Activated T-cell treated with anti-CD3 and anti-CD28 coated beads, Interleukin-2, amount 50 U/mL, for 4 hours (primary cell): ENCODE measurements around the gene CLDN9. TPM values are rescaled to one million over a fixed set of nuclear protein-coding genes. Genes with fewer than 3 reads are reported as not detected.
A peak's percentile ranks its signal among the peaks of the same experiment; 100 is the strongest.

ENCODE experiments used
- ATAC-seq, 2 donors: fragments of 200-7000 bp; cut with Tn5 transposase; one replicate each; pipeline ENCODE4 v1.10.0; 2021
- DNase-seq: peaks from one replicate; pipeline ENCODE4 v3.0.0-alpha.2; 2020
- H3K27me3 Mint-ChIP-seq: one replicate; pipeline ENCODE4 v1.8.0; 2021; ENCODE audit warnings: low read depth, mixed read lengths
- H3K36me3 Mint-ChIP-seq: one replicate; pipeline ENCODE4 v1.8.0; 2022; ENCODE audit warnings: mixed read lengths; ENCODE audit not compliant: insufficient read depth
- H3K4me1 Mint-ChIP-seq: one replicate; pipeline ENCODE4 v1.8.0; 2021; ENCODE audit warnings: low read depth, mixed read lengths
- H3K4me3 Mint-ChIP-seq: one replicate; pipeline ENCODE4 v1.8.0; 2021; ENCODE audit warnings: mild to moderate bottlenecking, moderate library complexity, mixed read lengths
- H3K9me3 Mint-ChIP-seq: one replicate; pipeline ENCODE4 v1.8.0; 2021; ENCODE audit warnings: mixed read lengths
- total RNA-seq, 3 donors: library from RNA; stranded (reverse); gene quantifications; one replicate each; pipeline ENCODE4 v1.2.1, GENCODE V29; 2021

Gene CLDN9
- total RNA-seq, 3 donors from 2014 or later: not detected

DNA sequence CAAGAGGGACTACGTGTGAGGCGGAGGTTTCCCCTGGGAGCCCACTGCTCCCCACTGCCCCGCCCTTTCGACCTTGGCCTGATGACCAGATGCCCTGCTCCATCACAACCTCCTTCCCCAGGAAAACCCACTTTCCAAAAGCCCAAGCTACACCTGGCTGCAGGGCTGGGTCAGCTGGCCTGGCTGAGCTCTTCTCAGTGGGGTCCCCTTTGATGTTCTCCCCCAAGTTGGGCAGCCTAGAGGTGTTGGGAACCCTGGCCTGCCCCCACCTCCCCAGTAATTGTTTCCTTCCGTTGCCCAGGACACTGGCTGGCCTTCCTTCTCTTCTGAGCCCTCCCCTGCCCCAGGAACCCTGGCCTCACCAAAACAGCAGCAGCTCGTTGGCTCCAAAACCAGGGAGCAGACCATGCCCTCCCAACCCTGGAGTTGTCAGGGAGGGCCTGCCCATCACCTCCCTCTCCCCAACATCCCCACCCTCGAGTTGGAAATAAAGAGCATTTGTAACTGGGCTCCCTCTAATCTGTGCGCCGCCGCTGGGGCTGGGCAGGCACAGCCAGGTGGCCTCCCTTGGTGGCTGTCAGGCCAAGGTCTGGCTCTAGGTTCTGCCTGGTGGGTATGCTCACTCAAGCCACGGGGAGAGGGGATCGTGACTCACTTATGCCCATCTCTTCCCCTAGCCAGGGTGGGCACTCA lies 1.4 kb downstream of the CLDN9 start:
- Mint-ChIP-seq H3K36me3 (no peaks in the 10 kb centered on the region), H3K4me3 (no peak overlapping the region), H3K9me3 (no peaks in the 10 kb centered on the region), H3K27me3 (peaks cover 7% of the 10 kb centered on the region), H3K4me1 (peaks cover 10% of the 10 kb centered on the region)
- ATAC-seq (no peak), DNase-seq (no peak)

DNA sequence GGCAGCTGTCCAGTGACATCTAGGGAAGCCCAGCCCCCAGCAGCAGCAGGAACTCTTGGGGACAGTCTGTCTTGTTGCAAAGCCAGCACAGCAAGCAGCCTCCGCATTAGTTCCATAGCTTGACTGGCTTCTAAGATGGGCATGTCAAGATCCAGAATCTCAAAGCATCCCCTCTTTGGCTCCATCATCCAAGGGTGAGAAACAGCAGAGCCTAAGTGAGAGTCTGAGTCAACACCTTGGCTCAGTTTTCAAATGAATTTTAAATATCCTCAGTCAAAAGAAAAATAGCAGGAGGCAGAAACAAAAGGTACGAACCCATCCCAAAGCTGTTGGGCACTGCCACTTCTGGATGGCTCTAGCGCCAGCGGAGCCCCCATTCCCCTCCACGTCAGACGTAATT lies 2.2 kb downstream of the CLDN9 start:
- H3K4me3 Mint-ChIP-seq: no peak overlapping the region
- no peaks in the 10 kb centered on the region for H3K9me3 Mint-ChIP-seq
- H3K27me3 Mint-ChIP-seq: peaks cover 8% of the 10 kb centered on the region
- ATAC-seq (no peak), DNase-seq (no peak)
- H3K36me3 Mint-ChIP-seq: no peaks in the 10 kb centered on the region
- peaks cover 16% of the 10 kb centered on the region for H3K4me1 Mint-ChIP-seq

DNA sequence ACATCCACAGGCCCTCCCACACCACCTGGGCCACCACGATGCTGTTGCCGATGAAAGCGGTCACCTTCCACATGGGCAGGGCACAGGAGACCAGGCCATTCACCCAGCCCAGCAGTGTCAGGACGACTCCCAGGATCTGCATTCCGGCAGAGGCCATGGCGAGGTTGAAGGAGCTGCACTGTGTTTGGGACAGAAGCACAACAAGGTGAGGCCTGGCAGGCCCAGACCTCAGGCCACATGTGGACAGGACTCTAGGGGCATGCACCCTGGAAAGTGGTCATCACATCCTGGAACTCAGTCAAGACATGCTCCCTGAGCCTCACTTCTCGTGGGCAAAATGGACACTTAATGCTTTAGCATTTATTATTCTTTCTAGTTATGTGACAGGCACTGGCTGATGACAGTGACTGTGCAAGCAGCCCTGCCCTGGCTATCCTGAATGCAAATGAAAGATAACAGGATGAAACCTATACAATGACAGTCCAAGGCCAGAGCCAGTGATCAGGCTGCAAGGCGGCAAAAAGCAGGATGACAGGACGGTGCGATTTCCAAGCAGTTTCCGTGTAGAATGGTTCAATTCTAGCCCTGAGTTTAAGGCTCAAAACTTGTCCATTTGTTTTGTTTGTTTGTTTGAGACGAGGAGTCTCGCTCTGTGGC lies 3.3 kb downstream of the CLDN9 start:
- no peaks in the 10 kb centered on the region for H3K36me3 Mint-ChIP-seq
- ATAC-seq (no peak), DNase-seq (no peak)
- peaks cover 21% of the 10 kb centered on the region for H3K4me1 Mint-ChIP-seq
- peaks cover 8% of the 10 kb centered on the region for H3K27me3 Mint-ChIP-seq
- no peaks in the 10 kb centered on the region for H3K9me3 Mint-ChIP-seq
- H3K4me3 Mint-ChIP-seq: no peak overlapping the region

DNA sequence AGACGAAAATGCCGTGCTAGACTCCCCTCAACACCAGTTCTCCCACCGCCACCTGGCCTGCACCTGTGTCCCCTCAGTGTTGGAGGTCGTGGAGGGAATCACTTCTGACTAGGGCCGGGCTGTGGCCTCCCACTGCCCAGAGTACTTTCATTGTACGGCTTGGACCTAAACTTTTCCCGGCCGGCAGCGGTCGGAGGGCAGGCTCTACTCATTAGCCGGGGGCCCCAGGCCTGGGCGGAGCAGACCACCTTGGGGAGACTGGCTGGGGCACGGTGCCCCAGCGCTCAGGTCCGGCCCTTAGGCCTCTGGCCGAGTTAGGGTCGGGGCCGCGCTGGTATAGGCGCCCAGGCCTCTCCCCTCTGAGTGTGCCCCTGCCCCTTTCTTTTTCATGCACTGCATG lies 4.6 kb downstream of the CLDN9 start:
- no peak for DNase-seq
- H3K4me3 Mint-ChIP-seq: no peak overlapping the region
- ATAC-seq: no peak
- peaks cover 8% of the 10 kb centered on the region for H3K27me3 Mint-ChIP-seq
- H3K4me1 Mint-ChIP-seq: peaks cover 33% of the 10 kb centered on the region
- no peaks in the 10 kb centered on the region for H3K36me3 Mint-ChIP-seq
- no peaks in the 10 kb centered on the region for H3K9me3 Mint-ChIP-seq

DNA sequence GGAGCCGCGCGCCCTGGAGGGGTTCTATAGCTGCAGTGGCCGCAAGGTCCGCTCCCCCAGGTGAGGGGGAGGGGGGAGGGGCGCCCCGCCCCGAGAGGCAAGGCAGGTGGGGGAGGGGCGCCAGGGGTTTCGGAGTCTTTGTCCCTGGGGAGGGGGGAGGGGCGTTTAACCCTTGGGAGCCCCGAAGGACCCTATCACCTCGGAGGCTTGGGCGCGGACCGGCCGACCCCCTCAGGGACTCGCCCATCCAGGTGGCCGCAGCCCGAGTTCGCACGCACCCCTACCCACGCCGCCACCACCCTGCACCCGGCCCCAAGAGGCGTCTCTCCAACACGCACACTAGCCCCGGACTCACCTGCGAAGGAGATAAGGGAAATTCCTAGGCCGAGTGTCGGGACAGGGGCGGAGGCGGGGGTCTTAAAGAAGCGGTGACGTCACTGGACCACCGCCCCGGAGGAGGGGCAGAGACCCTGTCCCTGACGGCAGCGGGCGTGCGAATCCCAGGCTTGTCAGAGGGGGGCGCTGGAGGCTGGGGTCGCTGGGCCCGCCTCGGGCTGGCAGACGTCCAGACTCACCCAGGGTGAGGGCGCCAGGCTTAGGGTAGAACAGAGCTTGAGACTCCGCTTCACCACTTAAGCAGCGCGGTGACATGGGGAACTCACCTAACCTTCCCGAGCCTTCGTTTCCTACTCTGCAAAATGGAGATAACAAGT lies 5.2 kb downstream of the CLDN9 start, which contains the start of gene CLDN6:
Gene CLDN6 (minus strand): TSS at position 390 of the 713 bp plus-strand sequence. CDS start 2,162 bp downstream, outside the sequence.
- H3K36me3 Mint-ChIP-seq: no peaks in the 10 kb centered on the region
- DNase-seq (peak; percentile 34), ATAC-seq (no peak)
- no peak within 1 kb of the TSS for H3K4me3 Mint-ChIP-seq
- H3K9me3 Mint-ChIP-seq: no peaks in the 10 kb centered on the region
- peaks cover 39% of the 10 kb centered on the region for H3K4me1 Mint-ChIP-seq
- H3K27me3 Mint-ChIP-seq: peaks cover 8% of the 10 kb centered on the region

DNA sequence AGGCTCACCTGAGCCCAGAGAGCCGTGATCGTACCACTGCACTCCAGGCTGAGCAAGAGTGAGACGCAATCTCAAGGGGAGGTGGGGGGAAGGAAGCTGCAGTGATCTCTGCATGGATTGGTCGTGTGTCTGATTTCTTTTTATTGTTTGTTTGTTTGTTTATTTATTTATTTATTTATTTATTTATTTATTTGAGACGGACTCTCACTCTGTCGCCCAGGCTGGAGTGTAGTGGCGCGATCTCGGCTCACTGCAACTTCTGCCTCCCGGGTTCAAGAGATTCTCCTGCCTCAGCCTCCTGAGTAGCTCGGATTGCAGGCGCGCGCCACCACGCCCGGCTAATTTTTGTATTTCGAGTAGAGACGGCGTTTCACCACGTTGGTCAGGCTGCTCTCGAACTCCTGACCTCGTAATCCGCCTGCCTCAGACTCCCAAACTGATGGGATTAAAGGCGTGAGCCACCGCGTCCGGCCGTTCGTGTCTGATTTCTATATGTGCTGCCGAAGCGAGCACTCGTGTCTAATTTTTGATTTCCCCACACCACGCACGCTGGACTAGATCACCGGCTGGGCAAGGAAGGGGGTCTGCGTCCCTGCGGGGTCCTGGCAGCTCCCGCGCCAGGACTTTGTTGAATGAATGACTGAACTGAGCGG lies 7.0 kb downstream of the CLDN9 start:
- peaks cover 6% of the 10 kb centered on the region for H3K27me3 Mint-ChIP-seq
- peak overlapping the region; percentile 82 for H3K4me3 Mint-ChIP-seq
- ATAC-seq (no peak), DNase-seq (no peak)
- H3K36me3 Mint-ChIP-seq: peaks cover 2% of the 10 kb centered on the region
- peaks cover 53% of the 10 kb centered on the region for H3K4me1 Mint-ChIP-seq
- no peaks in the 10 kb centered on the region for H3K9me3 Mint-ChIP-seq

DNA sequence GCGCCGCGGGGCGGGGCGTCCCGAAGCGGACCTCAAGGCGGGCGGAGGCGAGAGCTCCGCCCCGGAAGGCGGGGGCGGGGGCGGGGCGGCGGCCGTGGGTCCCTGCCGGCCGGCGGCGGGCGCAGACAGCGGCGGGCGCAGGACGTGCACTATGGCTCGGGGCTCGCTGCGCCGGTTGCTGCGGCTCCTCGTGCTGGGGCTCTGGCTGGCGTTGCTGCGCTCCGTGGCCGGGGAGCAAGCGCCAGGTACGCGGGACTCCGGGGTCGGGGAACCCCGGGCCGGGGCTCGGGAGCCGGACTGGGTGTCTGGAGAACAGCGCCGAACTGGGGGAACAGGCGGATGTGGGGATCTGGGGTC lies 7.5 kb downstream of the CLDN9 start, which contains the start of gene TNFRSF12A:
Gene TNFRSF12A (plus strand): TSS at position 122 of the 357 bp plus-strand sequence. CDS start 30 bp downstream, at position 152.
- H3K4me3 Mint-ChIP-seq: peak within 1 kb of the TSS; percentile 87
- peak; percentile 59 for DNase-seq
- peaks cover 2% of the 10 kb centered on the region for H3K36me3 Mint-ChIP-seq
- ATAC-seq: peak in 1 of 2 donors; percentile 5
- H3K27me3 Mint-ChIP-seq: peaks cover 6% of the 10 kb centered on the region
- H3K9me3 Mint-ChIP-seq: no peaks in the 10 kb centered on the region
- peaks cover 53% of the 10 kb centered on the region for H3K4me1 Mint-ChIP-seq

DNA sequence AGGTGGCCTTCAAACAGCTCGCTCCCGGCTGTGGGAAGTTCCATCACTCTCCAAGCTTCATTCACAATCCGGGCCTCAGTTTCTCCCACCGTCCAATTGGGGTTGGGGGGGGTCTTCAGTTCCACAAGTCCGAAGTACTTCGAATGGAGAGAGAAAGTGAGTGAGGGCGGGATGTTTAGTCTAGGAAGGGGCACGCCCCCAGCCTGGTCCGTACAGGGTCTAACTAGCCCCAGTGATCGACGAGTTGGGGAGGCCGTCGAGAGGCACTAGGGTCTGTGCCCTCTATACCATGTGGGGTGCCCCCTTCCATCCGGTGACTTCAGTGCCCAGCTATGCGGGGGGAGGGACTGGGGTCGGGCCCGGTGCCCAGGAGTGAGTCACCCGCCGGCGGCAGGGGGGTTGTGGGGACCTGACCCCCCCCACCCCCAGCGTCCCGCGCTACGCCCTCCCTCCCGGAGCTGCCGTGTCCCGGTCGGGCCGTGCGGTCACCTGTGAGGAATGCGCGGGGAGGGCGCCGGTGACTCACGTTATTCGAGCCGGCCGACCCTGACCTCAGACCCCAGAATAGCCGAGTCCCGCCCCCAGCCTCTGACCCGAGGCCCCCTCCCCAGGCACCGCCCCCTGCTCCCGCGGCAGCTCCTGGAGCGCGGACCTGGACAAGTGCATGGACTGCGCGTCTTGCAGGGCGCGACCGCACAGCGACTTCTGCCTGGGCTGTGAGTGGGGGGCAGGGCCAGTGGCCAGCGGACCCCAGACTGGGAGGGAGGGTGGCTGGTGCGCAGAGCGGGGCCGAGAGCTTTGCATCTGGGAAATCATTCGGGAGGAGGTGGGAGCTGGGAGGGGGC lies 8.1 kb downstream of the CLDN9 start:
- ATAC-seq (peak in 1 of 2 donors; percentile 1), DNase-seq (peak; percentile 74)
- Mint-ChIP-seq H3K27me3 (peaks cover 6% of the 10 kb centered on the region), H3K4me3 (peak overlapping the region; percentile 87), H3K36me3 (peaks cover 2% of the 10 kb centered on the region), H3K4me1 (peaks cover 53% of the 10 kb centered on the region), H3K9me3 (no peaks in the 10 kb centered on the region)

DNA sequence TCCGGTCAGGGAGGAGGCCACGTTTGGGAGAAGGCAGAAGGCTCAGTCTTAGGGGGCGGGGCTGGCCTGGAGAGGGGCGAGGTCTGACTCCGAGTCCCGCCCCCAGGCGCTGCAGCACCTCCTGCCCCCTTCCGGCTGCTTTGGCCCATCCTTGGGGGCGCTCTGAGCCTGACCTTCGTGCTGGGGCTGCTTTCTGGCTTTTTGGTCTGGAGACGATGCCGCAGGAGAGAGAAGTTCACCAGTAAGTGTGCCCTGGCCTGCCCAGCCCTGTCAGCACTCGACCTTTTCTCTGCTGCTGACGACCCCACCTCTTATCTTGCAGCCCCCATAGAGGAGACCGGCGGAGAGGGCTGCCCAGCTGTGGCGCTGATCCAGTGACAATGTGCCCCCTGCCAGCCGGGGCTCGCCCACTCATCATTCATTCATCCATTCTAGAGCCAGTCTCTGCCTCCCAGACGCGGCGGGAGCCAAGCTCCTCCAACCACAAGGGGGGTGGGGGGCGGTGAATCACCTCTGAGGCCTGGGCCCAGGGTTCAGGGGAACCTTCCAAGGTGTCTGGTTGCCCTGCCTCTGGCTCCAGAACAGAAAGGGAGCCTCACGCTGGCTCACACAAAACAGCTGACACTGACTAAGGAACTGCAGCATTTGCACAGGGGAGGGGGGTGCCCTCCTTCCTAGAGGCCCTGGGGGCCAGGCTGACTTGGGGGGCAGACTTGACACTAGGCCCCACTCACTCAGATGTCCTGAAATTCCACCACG lies 8.9 kb downstream of the CLDN9 start:
- Mint-ChIP-seq H3K9me3 (no peaks in the 10 kb centered on the region), H3K27me3 (peaks cover 4% of the 10 kb centered on the region), H3K4me1 (peaks cover 53% of the 10 kb centered on the region), H3K4me3 (peak overlapping the region; percentile 87), H3K36me3 (peaks cover 9% of the 10 kb centered on the region)
- DNase-seq (peak; percentile 90), ATAC-seq (peak; percentile 42 to 51)

DNA sequence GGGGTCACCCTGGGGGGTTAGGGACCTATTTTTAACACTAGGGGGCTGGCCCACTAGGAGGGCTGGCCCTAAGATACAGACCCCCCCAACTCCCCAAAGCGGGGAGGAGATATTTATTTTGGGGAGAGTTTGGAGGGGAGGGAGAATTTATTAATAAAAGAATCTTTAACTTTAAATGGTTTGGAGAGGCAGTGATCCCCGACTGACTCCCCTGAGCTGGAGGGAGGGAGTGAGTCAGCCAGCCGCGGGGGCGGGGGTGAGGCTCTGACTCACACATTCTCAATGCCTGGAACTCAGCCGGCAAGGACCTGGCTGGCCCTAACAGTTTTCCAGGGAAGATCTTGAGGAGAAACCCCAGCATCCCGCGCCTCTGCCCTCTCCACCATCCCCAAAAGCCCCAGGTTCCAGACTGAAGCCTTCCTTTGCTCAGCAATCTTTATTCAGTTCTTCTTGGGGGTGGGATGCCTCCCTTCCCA lies 9.5 kb downstream of the CLDN9 start:
- peaks cover 2% of the 10 kb centered on the region for H3K27me3 Mint-ChIP-seq
- peaks cover 53% of the 10 kb centered on the region for H3K4me1 Mint-ChIP-seq
- peak; percentile 39 to 46 for ATAC-seq
- H3K36me3 Mint-ChIP-seq: peaks cover 13% of the 10 kb centered on the region
- no peaks in the 10 kb centered on the region for H3K9me3 Mint-ChIP-seq
- H3K4me3 Mint-ChIP-seq: peak overlapping the region; percentile 87
- DNase-seq: peak; percentile 93

DNA sequence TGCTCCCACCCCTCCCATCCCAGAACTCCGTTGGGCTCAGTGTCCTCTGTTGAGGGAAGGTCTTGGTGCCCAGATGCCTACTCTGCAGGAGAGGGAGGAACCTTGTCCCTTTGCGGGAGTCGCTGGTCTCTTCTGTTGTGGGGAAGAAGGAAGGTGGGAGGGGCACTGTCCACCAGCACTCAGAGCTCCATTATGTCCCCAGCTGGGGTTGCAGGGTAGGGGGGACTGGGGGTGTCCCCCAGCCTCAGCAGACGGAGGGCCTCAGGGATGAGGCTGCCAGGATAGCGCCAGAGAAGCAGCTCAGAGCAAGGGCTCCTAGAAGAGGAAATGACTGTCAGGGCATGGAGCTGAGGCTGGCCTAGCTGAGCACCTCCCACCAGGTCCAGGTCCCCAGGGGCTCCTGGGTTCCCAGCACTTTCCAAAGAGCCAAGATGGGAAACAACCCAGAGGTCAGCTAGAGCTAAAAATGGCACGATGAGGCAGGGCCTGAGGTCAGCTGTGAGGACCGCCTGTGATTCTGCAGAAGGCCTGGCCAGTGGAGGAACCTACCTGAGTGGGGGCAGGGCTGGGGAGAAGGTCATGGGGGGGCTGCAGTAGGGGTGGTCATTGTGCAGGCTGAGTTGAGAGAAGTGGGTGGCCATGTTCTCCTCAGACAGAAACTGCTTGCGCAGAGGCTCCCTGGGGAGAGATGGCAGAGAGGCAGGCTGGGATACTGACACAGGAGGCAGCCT lies 10.1 kb downstream of the CLDN9 start:
- no peaks in the 10 kb centered on the region for H3K9me3 Mint-ChIP-seq
- H3K4me1 Mint-ChIP-seq: peaks cover 53% of the 10 kb centered on the region
- peaks cover 13% of the 10 kb centered on the region for H3K36me3 Mint-ChIP-seq

DNA sequence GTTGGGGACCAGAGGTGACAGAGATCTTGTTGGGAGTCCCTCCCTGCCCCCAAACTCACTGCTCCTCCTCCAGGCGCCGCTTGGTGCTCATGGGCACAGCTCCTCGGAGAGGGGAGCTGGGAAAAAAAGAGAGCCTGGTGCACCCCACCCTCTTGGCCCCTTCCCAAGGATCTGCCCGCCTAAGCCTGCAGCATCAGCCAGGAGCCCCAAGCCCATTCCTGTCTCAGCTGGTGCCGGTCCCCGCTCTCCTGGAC lies 10.6 kb downstream of the CLDN9 start:
- Mint-ChIP-seq H3K27me3 (peaks cover 2% of the 10 kb centered on the region), H3K36me3 (peaks cover 13% of the 10 kb centered on the region), H3K4me1 (peaks cover 50% of the 10 kb centered on the region), H3K9me3 (no peaks in the 10 kb centered on the region), H3K4me3 (peak overlapping the region; percentile 87)
- no peak for DNase-seq
- no peak for ATAC-seq

More for the DNA sequence above, 10.1 kb downstream of the CLDN9 start:
- DNase-seq (no peak), ATAC-seq (no peak)
- peaks cover 2% of the 10 kb centered on the region for H3K27me3 Mint-ChIP-seq
- peak overlapping the region; percentile 87 for H3K4me3 Mint-ChIP-seq
